C4-2B (cell line): ENCODE data around the gene SUN1.
"Not testable (repeated sequence)": the region's sequence is repeated elsewhere in the genome, so short reads cannot be mapped to it uniquely, and the experiment has no call there.

Experiments
- H3K27ac ChIP-seq: fragments of 450-650 bp; 2 replicates; pipeline ENCODE4 v1.5.1; 2017
- ZFX ChIP-seq: fragments of 450-650 bp; IDR thresholded peaks from 2 replicates; pipeline ENCODE4 v1.6.1; 2017
- TF ChIP-seq, protein P1 (sequence below): fragments of 450-650 bp; conservative IDR thresholded peaks from 2 replicates; pipeline ENCODE4 v1.5.1; 2017; ENCODE audit warnings: mild to moderate bottlenecking

The SUN1 gene

DNA sequence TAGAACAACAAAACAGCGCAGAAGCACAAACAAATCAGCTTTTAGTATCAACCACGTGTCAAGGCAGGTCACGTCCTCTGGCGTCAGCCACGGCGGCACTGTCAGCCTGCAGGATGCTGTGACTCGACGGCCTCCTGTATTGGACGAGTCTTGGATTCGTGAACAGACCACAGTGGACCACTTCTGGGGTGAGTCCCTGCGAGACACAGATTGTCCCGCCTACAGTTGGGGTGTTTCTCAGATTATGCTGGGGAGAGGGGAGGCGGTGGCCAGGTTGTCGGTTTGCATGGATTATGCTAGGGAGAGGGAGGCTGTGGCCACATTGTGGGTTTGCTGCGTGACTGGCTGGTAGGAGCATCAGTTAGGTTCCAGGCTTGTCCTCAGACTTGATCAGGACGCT lies 9.7 kb downstream of the SUN1 start:
- H3K27ac ChIP-seq, result no peak overlapping the region
- TF ChIP-seq, protein P1, sequence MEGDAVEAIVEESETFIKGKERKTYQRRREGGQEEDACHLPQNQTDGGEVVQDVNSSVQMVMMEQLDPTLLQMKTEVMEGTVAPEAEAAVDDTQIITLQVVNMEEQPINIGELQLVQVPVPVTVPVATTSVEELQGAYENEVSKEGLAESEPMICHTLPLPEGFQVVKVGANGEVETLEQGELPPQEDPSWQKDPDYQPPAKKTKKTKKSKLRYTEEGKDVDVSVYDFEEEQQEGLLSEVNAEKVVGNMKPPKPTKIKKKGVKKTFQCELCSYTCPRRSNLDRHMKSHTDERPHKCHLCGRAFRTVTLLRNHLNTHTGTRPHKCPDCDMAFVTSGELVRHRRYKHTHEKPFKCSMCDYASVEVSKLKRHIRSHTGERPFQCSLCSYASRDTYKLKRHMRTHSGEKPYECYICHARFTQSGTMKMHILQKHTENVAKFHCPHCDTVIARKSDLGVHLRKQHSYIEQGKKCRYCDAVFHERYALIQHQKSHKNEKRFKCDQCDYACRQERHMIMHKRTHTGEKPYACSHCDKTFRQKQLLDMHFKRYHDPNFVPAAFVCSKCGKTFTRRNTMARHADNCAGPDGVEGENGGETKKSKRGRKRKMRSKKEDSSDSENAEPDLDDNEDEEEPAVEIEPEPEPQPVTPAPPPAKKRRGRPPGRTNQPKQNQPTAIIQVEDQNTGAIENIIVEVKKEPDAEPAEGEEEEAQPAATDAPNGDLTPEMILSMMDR, result no peak
- no peak for TF ChIP-seq ZFX

DNA sequence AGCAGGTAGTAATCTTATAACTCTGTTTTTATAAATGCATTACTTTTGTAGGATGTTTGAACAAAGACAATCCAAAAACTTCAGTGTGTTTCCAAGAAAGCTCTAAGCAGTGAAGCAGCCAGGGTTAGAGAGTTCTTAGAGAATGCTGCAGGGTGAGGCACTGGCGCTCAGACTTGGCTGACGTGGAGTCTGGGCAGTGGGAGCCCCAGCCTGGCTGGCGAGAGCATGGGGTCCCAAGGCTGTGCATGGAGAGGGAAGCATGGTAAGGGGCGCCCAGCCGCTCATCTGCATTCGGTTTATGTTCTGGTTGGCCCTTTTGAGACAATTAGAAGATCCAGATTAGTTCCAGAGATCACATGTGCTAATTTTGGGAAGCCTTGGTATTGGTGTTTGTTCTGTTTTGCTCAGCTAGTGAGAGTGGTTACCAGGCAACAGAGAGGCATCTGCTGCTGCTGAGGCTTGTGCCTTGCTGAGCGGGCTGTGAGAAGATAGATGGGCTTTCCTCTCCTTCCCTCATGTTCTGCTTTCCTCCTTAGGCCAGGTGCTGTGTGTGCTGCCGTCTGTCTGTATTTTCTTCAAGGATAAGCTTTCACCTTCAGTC lies 10.3 kb downstream of the SUN1 start:
- no peak for TF ChIP-seq ZFX
- H3K27ac ChIP-seq, result no peak overlapping the region

DNA sequence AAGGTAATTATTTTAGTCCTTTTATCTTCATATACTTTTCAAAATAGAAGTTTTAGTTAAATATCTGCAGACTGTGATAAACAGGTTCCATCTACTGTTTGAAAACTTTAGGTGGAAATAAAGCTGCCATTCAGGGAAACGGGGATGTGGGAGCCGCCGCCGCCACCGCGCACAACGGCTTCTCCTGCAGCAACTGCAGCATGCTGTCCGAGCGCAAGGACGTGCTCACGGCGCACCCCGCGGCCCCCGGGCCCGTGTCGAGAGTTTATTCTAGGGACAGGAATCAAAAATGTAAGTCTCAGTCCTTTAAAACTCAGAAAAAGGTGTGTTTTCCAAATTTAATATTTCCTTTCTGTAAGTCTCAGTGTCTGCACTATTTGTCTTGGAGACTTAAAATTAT lies 11.0 kb downstream of the SUN1 start:
- TF ChIP-seq, protein P1, result no peak
- TF ChIP-seq ZFX, result no peak
- H3K27ac ChIP-seq, result no peak overlapping the region

DNA sequence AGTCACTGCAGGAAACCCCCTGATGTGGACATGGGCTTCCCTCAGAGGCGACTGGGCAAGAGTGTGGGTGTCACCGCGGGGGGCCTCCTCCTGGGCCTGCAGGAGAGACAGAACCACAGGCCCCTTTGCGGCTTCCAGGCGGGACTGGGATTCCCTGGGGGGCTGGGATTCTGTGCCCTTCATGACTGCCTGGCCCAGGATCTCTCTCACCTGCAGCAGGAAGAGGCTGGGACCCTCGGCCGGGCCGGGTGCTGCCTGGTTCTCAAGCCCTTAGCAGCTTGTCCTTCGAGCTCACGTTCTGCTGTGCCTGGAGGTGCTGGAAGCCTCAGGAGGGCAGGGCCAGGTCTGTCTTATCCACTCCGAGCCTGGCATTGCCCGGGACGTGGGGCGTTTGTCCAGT lies 11.8 kb downstream of the SUN1 start:
- TF ChIP-seq, protein P1, result no peak
- TF ChIP-seq ZFX, result no peak
- H3K27ac ChIP-seq, result no peak overlapping the region

DNA sequence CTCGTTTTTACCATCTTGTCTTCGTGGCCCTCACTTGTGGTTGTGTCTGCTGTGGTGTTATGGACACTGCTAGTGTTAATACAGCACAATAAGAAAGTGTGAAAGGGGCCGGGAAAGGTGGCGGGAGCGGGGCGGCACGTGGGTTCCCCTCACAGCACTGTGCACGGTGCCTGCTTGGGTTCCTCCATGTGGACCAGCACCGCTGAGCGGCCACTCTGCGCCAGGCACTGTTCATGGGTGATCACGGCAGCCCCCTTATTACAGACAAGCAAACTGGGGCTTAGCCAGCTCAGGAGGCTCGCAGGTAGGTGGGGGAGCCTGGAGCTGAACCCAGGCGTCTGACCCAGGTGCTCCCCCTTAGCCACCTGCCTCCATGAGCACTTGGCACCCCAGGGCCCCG lies 12.2 kb downstream of the SUN1 start:
- H3K27ac ChIP-seq, result no peak overlapping the region
- no peak for TF ChIP-seq ZFX
- TF ChIP-seq, protein P1, result no peak

DNA sequence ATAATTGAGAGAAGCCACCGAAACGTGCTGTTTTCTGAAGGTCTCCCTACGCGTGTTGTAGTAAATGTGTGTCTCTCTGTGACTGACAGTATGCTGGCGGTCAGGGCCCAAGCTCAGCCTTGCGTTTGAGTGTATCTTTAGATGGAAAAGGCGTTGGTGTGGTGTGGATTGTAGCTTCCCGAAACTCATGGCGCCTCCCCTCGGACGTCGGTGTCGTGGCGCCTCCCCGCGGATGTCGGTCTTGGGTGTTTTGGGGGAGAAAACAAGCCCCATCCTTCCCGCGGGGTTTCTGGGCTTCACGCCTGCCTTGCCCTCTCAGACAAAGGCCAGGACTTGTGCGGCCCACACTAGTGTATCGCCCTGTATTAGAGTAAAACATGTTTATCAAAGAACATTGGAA lies 12.8 kb downstream of the SUN1 start:
- TF ChIP-seq, protein P1, result no peak
- TF ChIP-seq ZFX, result no peak
- no peak overlapping the region for H3K27ac ChIP-seq

DNA sequence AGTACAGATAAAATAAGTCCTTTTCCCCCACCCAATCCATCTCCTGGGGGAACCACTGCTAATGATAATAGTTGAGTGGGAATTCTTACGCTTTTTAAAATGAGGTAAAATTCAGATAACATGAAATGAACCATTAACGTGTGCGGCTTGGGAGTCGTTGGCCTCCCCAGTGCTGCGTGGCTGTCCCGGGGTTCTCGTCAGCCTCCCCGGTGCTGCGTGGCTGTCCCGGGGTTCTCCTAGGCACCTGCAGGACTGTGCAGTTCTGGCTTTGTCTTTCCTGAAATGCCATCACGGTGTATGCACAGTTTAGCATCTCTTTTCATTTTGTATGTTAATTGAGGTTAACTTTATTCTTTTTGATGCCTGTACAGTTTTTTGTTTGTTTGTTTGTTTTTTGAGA lies 13.5 kb downstream of the SUN1 start:
- TF ChIP-seq ZFX, result no peak
- TF ChIP-seq, protein P1, result no peak
- no peak overlapping the region for H3K27ac ChIP-seq

DNA sequence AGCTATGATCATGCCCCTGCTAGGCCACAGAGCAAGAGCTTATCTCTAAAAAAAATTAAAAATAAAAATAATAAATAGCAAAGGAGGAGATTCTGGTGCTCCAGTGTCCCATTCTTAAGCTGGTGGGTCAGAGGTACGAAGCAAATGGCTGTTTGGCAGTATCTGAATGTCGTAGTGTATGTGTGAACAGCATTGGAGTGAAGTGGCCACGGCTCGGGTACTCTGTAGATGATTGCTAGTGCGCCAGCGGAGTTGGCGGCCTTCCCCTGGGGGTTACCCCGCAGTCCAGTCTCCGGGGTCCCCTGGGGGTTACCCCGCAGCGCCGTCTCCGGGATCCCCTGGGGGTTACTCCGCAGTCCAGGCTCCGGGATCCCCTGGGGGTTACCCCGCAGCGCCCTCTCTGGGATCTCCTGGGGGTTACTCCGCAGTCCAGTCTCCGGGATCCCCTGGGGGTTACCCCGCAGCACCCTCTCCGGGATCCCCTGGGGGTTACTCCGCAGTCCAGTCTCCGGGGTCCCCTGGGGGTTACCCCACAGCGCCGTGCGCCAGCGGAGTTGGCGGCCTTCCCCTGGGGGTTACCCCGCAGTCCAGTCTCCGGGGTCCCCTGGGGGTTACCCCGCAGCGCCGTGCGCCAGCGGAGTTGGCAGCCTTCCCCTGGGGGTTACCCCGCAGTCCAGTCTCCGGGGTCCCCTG lies 14.8 kb downstream of the SUN1 start:
- H3K27ac ChIP-seq, result not testable (repeated sequence)

DNA sequence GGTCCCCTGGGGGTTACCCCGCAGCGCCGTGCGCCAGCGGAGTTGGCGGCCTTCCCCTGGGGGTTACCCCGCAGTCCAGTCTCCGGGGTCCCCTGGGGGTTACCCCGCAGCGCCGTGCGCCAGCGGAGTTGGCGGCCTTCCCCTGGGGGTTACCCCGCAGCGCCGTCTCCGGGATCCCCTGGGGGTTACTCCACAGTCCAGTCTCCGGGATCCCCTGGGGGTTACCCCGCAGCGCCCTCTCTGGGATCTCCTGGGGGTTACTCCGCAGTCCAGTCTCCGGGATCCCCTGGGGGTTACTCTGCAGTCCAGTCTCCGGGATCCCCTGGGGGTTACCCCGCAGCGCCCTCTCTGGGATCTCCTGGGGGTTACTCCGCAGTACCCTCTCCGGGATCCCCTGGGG lies 15.5 kb downstream of the SUN1 start:
- H3K27ac ChIP-seq, result not testable (repeated sequence)
